IMR-90 (cell line): Measurements from ENCODE around the gene NXPH2. TPM values are rescaled to one million over a fixed set of nuclear protein-coding genes. Genes with fewer than 3 reads are reported as not detected.
A peak's percentile ranks its signal among the peaks of the same experiment; 100 is the strongest.

Experiments used
- ATAC-seq: fragments of 200-7000 bp; cut with Tn5 transposase; 2 replicates; pipeline ENCODE4 v1.9.1; 2020; ENCODE audit warnings: low read depth, mild to moderate bottlenecking, moderate library complexity
- BruUV-seq: library from RNA; stranded (reverse); fragments of 400-500 nt; replicated peaks from 2 replicates; lab custom pipeline; 2021; lab: Mats Ljungman, UMichigan
- CTCF ChIA-PET: fragments of 300-600 bp; formaldehyde crosslinking; extraction: SDS; loops from one replicate; lab custom pipeline; 2021; ENCODE audit warnings: antibody characterized with exemption; lab: Yijun Ruan, JAX
- POLR2A ChIA-PET: fragments of 300-600 bp; sonication (Branson Sonifier 250); formaldehyde crosslinking; loops from one replicate; lab custom pipeline; 2022; ENCODE audit warnings: antibody characterized with exemption; ENCODE audit not compliant: unreplicated experiment; lab: Charles Lee
- DNase-seq: peaks from one replicate; pipeline ENCODE4 v3.0.0; 2013
- H2AFZ ChIP-seq: replicated peaks from 2 replicates; pipeline ENCODE3; 2013; ENCODE audit warnings: low read length, mild to moderate bottlenecking; ENCODE audit not compliant: poor library complexity
- H2AK5ac ChIP-seq: 2 replicates; pipeline ENCODE4 v1.6.1; 2013; ENCODE audit warnings: low read depth, low read length, inconsistent platforms
- H2AK9ac ChIP-seq: replicated peaks from 2 replicates; pipeline ENCODE3; 2013; ENCODE audit warnings: mild to moderate bottlenecking, low read depth, low read length, moderate library complexity; ENCODE audit not compliant: poor library complexity
- H2BK120ac ChIP-seq: 2 replicates; pipeline ENCODE4 v1.6.1; 2013; ENCODE audit warnings: low read depth, low read length, inconsistent platforms
- H2BK15ac ChIP-seq: 3 replicates; pipeline ENCODE4 v1.6.1; 2013; ENCODE audit warnings: low read depth, low read length, inconsistent platforms
- H2BK20ac ChIP-seq: 2 replicates; pipeline ENCODE4 v1.6.1; 2013; ENCODE audit warnings: low read depth, mild to moderate bottlenecking, inconsistent platforms, low read length, moderate library complexity
- H2BK5ac ChIP-seq: 2 replicates; pipeline ENCODE4 v1.6.1; 2013; ENCODE audit warnings: mild to moderate bottlenecking, low read depth, low read length, inconsistent platforms; ENCODE audit not compliant: poor library complexity, severe bottlenecking
- H3K14ac ChIP-seq: replicated peaks from 2 replicates; pipeline ENCODE4 v1.6.1; 2013; ENCODE audit warnings: low read depth, low read length, inconsistent platforms
- H3K18ac ChIP-seq: 2 replicates; pipeline ENCODE4 v1.6.1; 2013; ENCODE audit warnings: low read depth, low read length, control low read depth
- H3K23ac ChIP-seq: 2 replicates; pipeline ENCODE4 v1.6.1; 2013; ENCODE audit warnings: low read depth, low read length, inconsistent platforms
- H3K27ac ChIP-seq: 2 replicates; pipeline ENCODE4 v1.5.1; 2013; ENCODE audit warnings: mild to moderate bottlenecking, control low read depth, low read length; ENCODE audit not compliant: insufficient read depth
- H3K27me3 ChIP-seq: 2 replicates; pipeline ENCODE4 v1.6.1; 2013; ENCODE audit warnings: low read length; ENCODE audit not compliant: control insufficient read depth, insufficient read depth
- H3K36me3 ChIP-seq: 2 replicates; pipeline ENCODE4 v1.6.1; 2013; ENCODE audit warnings: low read length, mixed read lengths; ENCODE audit not compliant: control insufficient read depth, insufficient read depth
- H3K4ac ChIP-seq: 2 replicates; pipeline ENCODE4 v1.6.1; 2013; ENCODE audit warnings: low read depth, low read length, inconsistent platforms
- H3K4me1 ChIP-seq: 2 replicates; pipeline ENCODE4 v1.6.1; 2013; ENCODE audit warnings: low read length, mixed read lengths; ENCODE audit not compliant: control insufficient read depth, insufficient read depth
- H3K4me2 ChIP-seq: 2 replicates; pipeline ENCODE4 v1.6.1; 2013; ENCODE audit warnings: low read depth, mild to moderate bottlenecking, control low read depth, low read length, moderate library complexity
- H3K4me3 ChIP-seq: 2 replicates; pipeline ENCODE4 v1.5.1; 2013; ENCODE audit warnings: low read depth, mild to moderate bottlenecking, control low read depth, low read length, moderate library complexity; ENCODE audit not compliant: insufficient read depth
- H3K56ac ChIP-seq: 2 replicates; pipeline ENCODE4 v1.6.1; 2013; ENCODE audit warnings: low read length, inconsistent platforms; ENCODE audit not compliant: insufficient read depth; ENCODE audit errors: extremely low read depth
- H3K79me1 ChIP-seq, 2 experiments: 2 replicates each; pipeline ENCODE4 v1.6.1; 2013; ENCODE audit warnings: low read length in 2 of 2, inconsistent platforms in 1 of 2, low read depth in 1 of 2
- H3K9ac ChIP-seq: 2 replicates; pipeline ENCODE4 v1.6.1; 2013; ENCODE audit warnings: low read depth, low read length, control low read depth
- H3K9me1 ChIP-seq: 2 replicates; pipeline ENCODE4 v1.6.1; 2013; ENCODE audit warnings: low read length, inconsistent platforms; ENCODE audit not compliant: insufficient read depth
- H3K9me3 ChIP-seq: 2 replicates; pipeline ENCODE4 v1.6.1; 2013; ENCODE audit warnings: low read length; ENCODE audit not compliant: control insufficient read depth, insufficient read depth
- H4K20me1 ChIP-seq: 2 replicates; pipeline ENCODE4 v1.6.1; 2013; ENCODE audit warnings: low read length, inconsistent platforms; ENCODE audit not compliant: insufficient read depth
- H4K5ac ChIP-seq: 2 replicates; pipeline ENCODE4 v1.6.1; 2013; ENCODE audit warnings: mild to moderate bottlenecking, low read depth, low read length, control low read depth
- H4K8ac ChIP-seq, 2 experiments: 2 replicates each; pipeline ENCODE4 v1.6.1; 2013; ENCODE audit warnings: low read depth in 2 of 2, low read length in 2 of 2, control low read depth in 1 of 2, inconsistent platforms in 1 of 2
- H4K91ac ChIP-seq: 2 replicates; pipeline ENCODE4 v1.6.1; 2013; ENCODE audit warnings: low read depth, low read length, inconsistent platforms; ENCODE audit not compliant: insufficient read depth
- CTCF ChIP-seq: conservative IDR thresholded peaks from 2 replicates; pipeline ENCODE4 v1.5.1; 2012; ENCODE audit warnings: mild to moderate bottlenecking, low read depth, low read length, improper control_type of control experiment
- ELK1 ChIP-seq: fragments of 150-350 bp; IDR thresholded peaks from 2 replicates; pipeline ENCODE4 v1.6.1; 2016; ENCODE audit warnings: low read depth, mild to moderate bottlenecking, low read length, moderate library complexity, borderline replicate concordance
- FOS ChIP-seq: fragments of 150-350 bp; IDR thresholded peaks from 2 replicates; pipeline ENCODE4 v1.6.1; 2016; ENCODE audit warnings: low read depth, low read length
- RFX5 ChIP-seq: IDR thresholded peaks from 2 replicates; pipeline ENCODE4 v1.8.0; 2012; ENCODE audit warnings: low read depth, mild to moderate bottlenecking, low read length, moderate library complexity
- WGBS, 2 experiments: methylation state at CpG; one replicate each; pipeline versions ENCODE4 v1.1.5 to v1.1.7; 2013; ENCODE audit warnings: missing lambda C conversion rate in 2 of 2; ENCODE audit not compliant: insufficient read length in 1 of 2; ENCODE audit errors: extremely low coverage in 2 of 2; 5-methylcytosine and 5-hydroxymethylcytosine counted together
- dilution Hi-C: fragments of 300-500 bp; cut with HindIII; formaldehyde crosslinking; loops from one replicate; pipeline ENCODE4 v1.14.3; 2018; ENCODE audit warnings: low sequenced_read_pairs; ENCODE audit not compliant: unreplicated experiment
- in situ Hi-C: fragments of 300-500 bp; cut with MboI; formaldehyde crosslinking; loops from 3 replicates; pipeline ENCODE4 v1.14.3; 2019; ENCODE audit warnings: low sequenced_read_pairs, inconsistent platforms, mixed read lengths
- intact Hi-C: fragments of 100-400 bp; cut with micrococcal nuclease; formaldehyde crosslinking; loops from 2 replicates; pipeline ENCODE4 v1.10.0; 2022
- polyA plus RNA-seq, 3 experiments: library from polyadenylated mRNA; depleted of rRNA; stranded (reverse); fragments of >200 nt; gene quantifications; 2 replicates each; pipeline ENCODE4 v1.2.3, GENCODE V29; 2012; ENCODE audit warnings: low replicate concordance in 1 of 3
- total RNA-seq: library from RNA; depleted of rRNA; stranded (reverse); fragments of >200 nt; gene quantifications from 2 replicates; pipeline ENCODE4 v1.2.3, GENCODE V29; 2012

Gene NXPH2
- total and polyA plus RNA-seq, 2 of the 4 experiments (the other 2 are of a cell fraction) = not detected

GRCh38 chr2:138779781-138780445 is at the start of gene NXPH2 (continued):
- no peak for TF ChIP-seq ELK1
- no peak for TF ChIP-seq RFX5

GRCh38 chr2:138829326-138829919 is 49.2 kb upstream of the NXPH2 start:
- H2BK120ac ChIP-seq = no peak overlapping the region
- H2BK5ac ChIP-seq = no peak overlapping the region
- no peak overlapping the region for H3K4ac ChIP-seq
- no peaks in the 10 kb centered on the region for H3K4me1 ChIP-seq
- H3K36me3 ChIP-seq = no peaks in the 10 kb centered on the region
- ChIA-PET POLR2A (no interaction called here), CTCF (interaction anchor here (0.7 kb wide), 2 partner anchors 140 to 801 kb away, joined by 3 to 5 read pairs; no protein-coding TSS in a partner anchor)
- H3K18ac ChIP-seq = no peak overlapping the region
- no peak overlapping the region for H3K4me3 ChIP-seq
- H3K4me2 ChIP-seq = no peak overlapping the region
- no peaks in the 10 kb centered on the region for H3K9me1 ChIP-seq
- no peak overlapping the region for H3K9ac ChIP-seq
- intact Hi-C loops (loop anchor here (5.0 kb wide), 1 partner anchor 457 kb away; no protein-coding TSS in a partner anchor), in situ Hi-C loops (loop anchor here (25.0 kb wide), 1 partner anchor 942 kb away; no protein-coding TSS in a partner anchor), dilution Hi-C loops (no loop called here)
- no peak overlapping the region for H3K56ac ChIP-seq
- no peak overlapping the region for H2AK9ac ChIP-seq
- no peaks in the 10 kb centered on the region for H3K9me3 ChIP-seq
- no peak overlapping the region for H3K27ac ChIP-seq
- BruUV-seq = no TSS peak
- no peak overlapping the region for H2BK15ac ChIP-seq
- no peak overlapping the region for H2BK20ac ChIP-seq
- no CpG with 5 or more reads among the region's 3 CpGs for WGBS, 2 experiments
- TF ChIP-seq CTCF (peak; percentile 21; the same call in 1 of the 2 replicates), FOS (no peak)
- DNase-seq (peak; percentile 4), ATAC-seq (peak; percentile 54; the same call in 1 of the 2 replicates)
- no peak overlapping the region for H4K8ac ChIP-seq
- no peak overlapping the region for H2AK5ac ChIP-seq
- no peak overlapping the region for H2AFZ ChIP-seq
- H4K5ac ChIP-seq = no peak overlapping the region
- H3K14ac ChIP-seq = no peak overlapping the region
- H4K20me1 ChIP-seq = no peaks in the 10 kb centered on the region
- no peak overlapping the region for H4K91ac ChIP-seq
- no peak overlapping the region for H3K23ac ChIP-seq
- no peaks in the 10 kb centered on the region for H3K27me3 ChIP-seq
- no peaks in the 10 kb centered on the region for H3K79me1 ChIP-seq
